Thymus (tissue), 14 donors: Measurements from ENCODE around the gene RBM17. TPM values are rescaled to one million over a fixed set of nuclear protein-coding genes. Genes with fewer than 3 reads are reported as not detected.
A peak's percentile ranks its signal among the peaks of the same experiment; 100 is the strongest.
"Not testable (repeated sequence)": the region's sequence is repeated elsewhere in the genome, so short reads cannot be mapped to it uniquely, and the experiment has no call there.

Experiments used
- DNase-seq, 9 donors: peaks; one replicate each; pipeline ENCODE4 v3.0.0-alpha.2; 2013; ENCODE audit warnings: low spot score in 9 of 9, low read depth in 6 of 9, missing footprints in 1 of 9
- H3K27ac ChIP-seq, 2 donors: one replicate each; pipeline ENCODE4 v1.5.1; 2013; ENCODE audit warnings: control low read depth in 1 of 2, low read depth in 1 of 2, low read length in 1 of 2, mild to moderate bottlenecking in 1 of 2, moderate library complexity in 1 of 2
- H3K27me3 ChIP-seq, 2 donors: one replicate each; pipeline ENCODE4 v1.5.1; 2013; ENCODE audit warnings: low read length in 1 of 2; ENCODE audit not compliant: control insufficient read depth in 2 of 2, insufficient read depth in 1 of 2
- H3K36me3 ChIP-seq, 2 donors: one replicate each; pipeline ENCODE4 v1.5.1; 2013; ENCODE audit warnings: low read length in 1 of 2, mild to moderate bottlenecking in 1 of 2, moderate library complexity in 1 of 2; ENCODE audit not compliant: control insufficient read depth in 2 of 2, insufficient read depth in 2 of 2
- H3K4me1 ChIP-seq, 2 donors: one replicate each; pipeline ENCODE4 v1.5.1; 2013; ENCODE audit warnings: low read length in 2 of 2; ENCODE audit not compliant: control insufficient read depth in 2 of 2, insufficient read depth in 2 of 2
- H3K4me3 ChIP-seq, 2 donors: one replicate each; pipeline ENCODE4 v1.5.1; 2013; ENCODE audit warnings: low read length in 2 of 2, control low read depth in 1 of 2, mild to moderate bottlenecking in 1 of 2
- H3K9me3 ChIP-seq, 2 donors: one replicate each; pipeline ENCODE4 v1.5.1; 2013; ENCODE audit warnings: low read length in 1 of 2, mild to moderate bottlenecking in 1 of 2; ENCODE audit not compliant: control insufficient read depth in 2 of 2, insufficient read depth in 1 of 2
- WGBS: extraction: QIAGEN DNeasy Blood & Tissue Kit; methylation state at CpG from one replicate; pipeline ENCODE4 v1.1.7; 2013; 5-methylcytosine and 5-hydroxymethylcytosine counted together
- long read RNA-seq, 10 donors: transcript quantifications; one replicate each; lab custom pipeline, GENCODE V29; 2026
- polyA plus RNA-seq: library from polyadenylated mRNA; stranded (reverse); fragments of 200-250 nt; gene quantifications from one replicate; pipeline ENCODE4 v1.2.3, GENCODE V29; 2013
- total RNA-seq: library from RNA; stranded (reverse); fragments of 120-200 nt; gene quantifications from one replicate; pipeline ENCODE4 v1.2.4, GENCODE V29; 2013
- donor health status: healthy.

The RBM17 gene, protein sequence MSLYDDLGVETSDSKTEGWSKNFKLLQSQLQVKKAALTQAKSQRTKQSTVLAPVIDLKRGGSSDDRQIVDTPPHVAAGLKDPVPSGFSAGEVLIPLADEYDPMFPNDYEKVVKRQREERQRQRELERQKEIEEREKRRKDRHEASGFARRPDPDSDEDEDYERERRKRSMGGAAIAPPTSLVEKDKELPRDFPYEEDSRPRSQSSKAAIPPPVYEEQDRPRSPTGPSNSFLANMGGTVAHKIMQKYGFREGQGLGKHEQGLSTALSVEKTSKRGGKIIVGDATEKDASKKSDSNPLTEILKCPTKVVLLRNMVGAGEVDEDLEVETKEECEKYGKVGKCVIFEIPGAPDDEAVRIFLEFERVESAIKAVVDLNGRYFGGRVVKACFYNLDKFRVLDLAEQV
- total RNA-seq, result 59.1 TPM
- 122 TPM for polyA plus RNA-seq
- long read RNA-seq, donor 1, partial matches to known transcripts, result 0 of 4 reads
- long read RNA-seq, donor 1, other reads (novel, unspliced or antisense), result 0 of 4 reads
- long read RNA-seq, donor 2, result 0 reads
- long read RNA-seq, donor 3, transcript RBM17-201 (12 exons, 2,755 nt), result major isoform, 29 of 83 reads
- long read RNA-seq, donor 3, partial matches to known transcripts, result 48 of 83 reads
- long read RNA-seq, donor 3, other reads (novel, unspliced or antisense), result 0 of 83 reads
- long read RNA-seq, donor 4, transcript RBM17-201 (12 exons, 2,755 nt), result major isoform, 16 of 19 reads
- long read RNA-seq, donor 4, partial matches to known transcripts, result 0 of 19 reads
- long read RNA-seq, donor 4, other reads (novel, unspliced or antisense), result 0 of 19 reads
- long read RNA-seq, donor 5, transcript RBM17-211 (3 exons, 611 nt), result minor isoform, 7 of 121 reads
- long read RNA-seq, donor 5, transcript RBM17-201 (12 exons, 2,755 nt), result major isoform, 39 of 121 reads
- long read RNA-seq, donor 5, partial matches to known transcripts, result 66 of 121 reads
- long read RNA-seq, donor 5, other reads (novel, unspliced or antisense), result 0 of 121 reads
- long read RNA-seq, donor 6, transcript RBM17-201 (12 exons, 2,755 nt), result major isoform, 34 of 38 reads
- long read RNA-seq, donor 6, partial matches to known transcripts, result 0 of 38 reads
- long read RNA-seq, donor 6, other reads (novel, unspliced or antisense), result 0 of 38 reads
- long read RNA-seq, donor 7, transcript RBM17-201 (12 exons, 2,755 nt), result major isoform, 33 of 59 reads
- long read RNA-seq, donor 7, partial matches to known transcripts, result 23 of 59 reads
- long read RNA-seq, donor 7, other reads (novel, unspliced or antisense), result 0 of 59 reads
- long read RNA-seq, donor 8, transcript RBM17-201 (12 exons, 2,755 nt), result major isoform, 15 of 16 reads
- long read RNA-seq, donor 8, partial matches to known transcripts, result 0 of 16 reads
- long read RNA-seq, donor 8, other reads (novel, unspliced or antisense), result 0 of 16 reads
- long read RNA-seq, donor 9, transcript RBM17-201 (12 exons, 2,755 nt), result major isoform, 19 of 45 reads
- long read RNA-seq, donor 9, partial matches to known transcripts, result 25 of 45 reads
- long read RNA-seq, donor 9, other reads (novel, unspliced or antisense), result 0 of 45 reads
- long read RNA-seq, donor 10, transcript RBM17-201 (12 exons, 2,755 nt), result major isoform, 19 of 54 reads
- long read RNA-seq, donor 10, partial matches to known transcripts, result 33 of 54 reads
- long read RNA-seq, donor 10, other reads (novel, unspliced or antisense), result 0 of 54 reads

GRCh38 chr10:6088721-6089333 is at the start of gene RBM17:
RBM17 (plus strand) TSS chr10:6089034; CDS start chr10:6097066, 8,032 bp downstream.
- WGBS, result under 1% methylated on average over 77 of the region's 77 CpGs
- Histone ChIP-seq H3K9me3 (no peaks in the 10 kb centered on the region), H3K4me3 (peak within 1 kb of the TSS; percentile 85 to 95), H3K27ac (peak within 1 kb of the TSS; percentile 84 to 90), H3K27me3 (no peaks in the 10 kb centered on the region), H3K4me1 (peaks cover 21 to 38% of the 10 kb centered on the region in 2 donors), H3K36me3 (peaks cover 0 to 2% of the 10 kb centered on the region in 2 donors)
- DNase-seq, result peak; percentile 92 to 99 (median 99)

- WGBS, result 97% methylated on average over 4 of the region's 4 CpGs
- Histone ChIP-seq H3K9me3 (no peaks in the 10 kb centered on the region), H3K4me3 (no peak overlapping the region)
These were observed 49.1 kb upstream of the RBM17 start for GRCh38 chr10:6039711-6040110.

DNA sequence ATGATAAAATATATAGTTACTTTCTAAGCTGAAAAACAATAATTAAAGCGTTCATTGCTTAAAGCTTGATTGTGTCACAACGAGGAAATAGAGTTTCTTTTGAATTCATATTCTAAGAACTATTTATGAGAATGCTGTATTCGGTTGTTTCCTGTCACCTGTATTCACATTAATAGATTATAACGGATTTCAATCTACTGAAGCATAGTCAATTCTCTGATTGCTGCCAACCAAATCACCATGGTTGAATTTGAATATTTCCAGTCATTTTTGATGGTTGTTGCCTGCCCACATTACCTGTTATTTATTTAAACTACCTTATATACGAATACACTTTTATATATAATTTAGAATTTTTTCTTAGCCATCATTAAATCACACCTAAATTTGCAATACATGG is 48.6 kb upstream of the RBM17 start:
- Histone ChIP-seq H3K4me1 (peaks cover 14 to 48% of the 10 kb centered on the region in 2 donors), H3K4me3 (no peak overlapping the region), H3K36me3 (no peaks in the 10 kb centered on the region), H3K27ac (no peak overlapping the region), H3K27me3 (peaks cover 0 to 4% of the 10 kb centered on the region in 2 donors), H3K9me3 (no peaks in the 10 kb centered on the region)
- WGBS, result 96% methylated on average over 5 of the region's 5 CpGs
- DNase-seq, result no peak

More at GRCh38 chr10:6039711-6040110, 49.1 kb upstream of the RBM17 start:
- peaks cover 0 to 4% of the 10 kb centered on the region in 2 donors for H3K27me3 ChIP-seq
- no peak overlapping the region for H3K27ac ChIP-seq
- DNase-seq, result no peak
- H3K4me1 ChIP-seq, result peaks cover 9 to 46% of the 10 kb centered on the region in 2 donors
- H3K36me3 ChIP-seq, result no peaks in the 10 kb centered on the region

DNA sequence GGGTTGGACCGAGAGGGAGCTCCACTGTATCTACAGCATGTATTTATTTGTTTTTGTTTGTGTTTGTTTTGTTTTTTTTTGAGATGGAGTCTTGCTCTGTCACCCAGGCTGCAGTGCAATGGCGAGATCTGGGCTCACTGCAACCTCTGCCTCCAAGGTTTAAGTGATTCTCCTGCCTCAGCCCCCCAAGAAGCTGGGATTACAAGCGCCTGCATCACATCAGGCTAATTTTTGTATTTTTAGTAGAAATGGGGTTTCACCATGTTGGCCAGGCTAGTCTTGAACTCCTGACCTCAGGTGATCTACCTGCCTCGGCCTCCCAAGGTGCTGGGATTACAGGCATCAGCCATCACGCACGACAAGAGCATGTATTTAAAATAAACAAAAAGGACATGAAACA is 45.5 kb upstream of the RBM17 start:
- Histone ChIP-seq H3K27me3 (peaks cover 0 to 13% of the 10 kb centered on the region in 2 donors), H3K4me1 (peaks cover 18 to 29% of the 10 kb centered on the region in 2 donors)
- not testable (repeated sequence) for H3K27ac ChIP-seq, DNase-seq, H3K36me3 ChIP-seq, H3K4me3 ChIP-seq, H3K9me3 ChIP-seq
- WGBS, result 97% methylated on average over 6 of the region's 6 CpGs

GRCh38 chr10:6044060-6044459 is 44.8 kb upstream of the RBM17 start:
- WGBS, result 71% methylated on average over 7 of the region's 7 CpGs
- H3K36me3 ChIP-seq, result no peaks in the 10 kb centered on the region
- H3K4me1 ChIP-seq, result peaks cover 18 to 29% of the 10 kb centered on the region in 2 donors
- H3K4me3 ChIP-seq, result no peak overlapping the region
- no peaks in the 10 kb centered on the region for H3K9me3 ChIP-seq
- DNase-seq, result no peak
- peaks cover 0 to 13% of the 10 kb centered on the region in 2 donors for H3K27me3 ChIP-seq
- H3K27ac ChIP-seq, result no peak overlapping the region

DNA sequence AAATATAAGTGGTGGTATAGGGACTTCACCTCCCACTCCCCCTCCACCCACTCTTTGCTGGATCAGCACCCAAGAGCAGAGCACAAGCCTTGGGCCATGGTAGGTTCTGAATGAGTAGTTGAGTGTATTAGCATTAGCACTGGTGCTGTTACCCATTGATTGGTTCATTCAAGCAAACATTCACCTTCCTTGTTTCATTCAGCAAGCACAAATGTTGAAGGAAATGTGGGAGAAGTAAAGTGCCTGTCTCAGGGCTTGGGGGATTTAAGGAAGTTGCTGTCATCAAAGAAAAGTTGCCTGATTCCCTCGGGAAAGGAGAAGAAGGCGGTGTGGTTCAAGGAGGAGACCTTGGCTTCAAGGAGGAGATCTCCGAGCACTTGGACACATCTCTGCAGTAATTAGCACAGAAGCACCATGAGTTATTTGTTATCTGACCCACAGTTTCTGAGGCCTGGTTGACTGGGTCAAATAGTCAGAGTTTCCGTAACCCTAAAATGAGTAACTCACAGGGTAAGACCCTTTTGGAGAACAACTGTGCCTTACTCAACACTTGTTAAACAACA is 44.0 kb upstream of the RBM17 start:
- 60% methylated on average over 4 of the region's 4 CpGs for WGBS
- Histone ChIP-seq H3K27ac (no peak overlapping the region), H3K36me3 (no peaks in the 10 kb centered on the region), H3K4me3 (no peak overlapping the region), H3K9me3 (no peaks in the 10 kb centered on the region), H3K27me3 (peaks cover 0 to 13% of the 10 kb centered on the region in 2 donors), H3K4me1 (peaks cover 18 to 36% of the 10 kb centered on the region in 2 donors)
- no peak for DNase-seq

DNA sequence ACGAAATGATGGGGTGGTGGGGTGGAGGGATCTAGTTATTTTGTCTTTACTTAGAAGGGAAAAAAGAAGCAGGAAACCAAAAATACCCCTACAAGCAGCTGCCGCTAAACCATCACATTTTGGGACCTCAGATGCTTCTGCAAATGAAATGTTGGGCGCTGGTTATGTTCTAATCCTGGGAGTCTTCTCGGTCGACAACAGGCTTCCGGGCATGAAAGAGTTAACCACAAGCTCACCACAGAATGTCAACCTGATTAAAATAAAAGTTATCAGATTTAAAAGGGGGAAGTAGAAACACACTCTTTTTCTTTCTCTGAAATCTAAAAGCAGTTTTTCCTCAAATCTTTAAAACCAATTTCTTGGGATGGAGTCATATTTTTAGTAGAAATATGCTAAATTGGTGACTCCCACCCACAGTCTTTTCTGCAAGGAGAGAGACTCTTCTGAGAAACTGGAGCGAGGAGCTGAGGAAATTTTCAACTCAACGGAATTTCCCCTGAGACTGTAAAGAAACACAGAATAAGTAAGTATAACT is 43.5 kb upstream of the RBM17 start:
- no peak overlapping the region for H3K27ac ChIP-seq
- H3K4me1 ChIP-seq, result peaks cover 22 to 42% of the 10 kb centered on the region in 2 donors
- 2% methylated on average over 8 of the region's 8 CpGs for WGBS
- no peak overlapping the region for H3K4me3 ChIP-seq
- peaks cover 0 to 13% of the 10 kb centered on the region in 2 donors for H3K27me3 ChIP-seq
- peak in 3 of 9 donors; percentile 36 to 77 (median 44) for DNase-seq
- H3K36me3 ChIP-seq, result no peaks in the 10 kb centered on the region
- H3K9me3 ChIP-seq, result no peaks in the 10 kb centered on the region
